Calu3 (cell line): Measurements from ENCODE around the gene NR0B1. TPM values are rescaled to one million over a fixed set of nuclear protein-coding genes. Genes with fewer than 3 reads are reported as not detected.

Source experiments
- BruUV-seq: library from RNA; stranded (reverse); fragments of 400-500 nt; replicated peaks from 2 replicates; lab custom pipeline; 2021; lab: Mats Ljungman, UMichigan
- CTCF ChIA-PET: fragments of 300-600 bp; sonication (Branson Sonifier 250); formaldehyde crosslinking; loops from one replicate; lab custom pipeline; 2022; ENCODE audit warnings: antibody characterized with exemption; lab: Charles Lee
- DNase-seq: peaks from one replicate; pipeline ENCODE4 v3.0.0; 2022
- H3K27ac Mint-ChIP-seq: one replicate; pipeline ENCODE4 v1.8.0; 2022; ENCODE audit warnings: mixed read lengths; ENCODE audit not compliant: unreplicated experiment
- H3K27me3 Mint-ChIP-seq: one replicate; pipeline ENCODE4 v1.8.0; 2022; ENCODE audit warnings: mixed read lengths; ENCODE audit not compliant: unreplicated experiment
- H3K36me3 Mint-ChIP-seq: one replicate; pipeline ENCODE4 v1.8.0; 2022; ENCODE audit warnings: mild to moderate bottlenecking, moderate library complexity, mixed read lengths; ENCODE audit not compliant: insufficient read depth, unreplicated experiment
- H3K4me1 Mint-ChIP-seq: one replicate; pipeline ENCODE4 v1.8.0; 2022; ENCODE audit warnings: mild to moderate bottlenecking, low read depth, mixed read lengths; ENCODE audit not compliant: unreplicated experiment
- H3K4me3 Mint-ChIP-seq: one replicate; pipeline ENCODE4 v1.8.0; 2022; ENCODE audit warnings: mild to moderate bottlenecking, low read depth, moderate library complexity, mixed read lengths; ENCODE audit not compliant: unreplicated experiment
- H3K9me3 Mint-ChIP-seq: one replicate; pipeline ENCODE4 v1.8.0; 2022; ENCODE audit warnings: low read depth, mixed read lengths; ENCODE audit not compliant: unreplicated experiment
- intact Hi-C: fragments of 100-400 bp; cut with micrococcal nuclease; formaldehyde crosslinking; loops from one replicate; pipeline ENCODE4 v1.10.0; 2022; ENCODE audit not compliant: unreplicated experiment
- total RNA-seq: library from RNA; stranded (reverse); gene quantifications from 2 replicates; pipeline ENCODE4 v1.2.3, GENCODE V29; 2022
- TF ChIP-seq, protein P1 (sequence below): fragments of 200-600 bp; IDR thresholded peaks from one replicate; pipeline ENCODE4 v1.8.0; 2022; ENCODE audit warnings: antibody characterized with exemption; ENCODE audit not compliant: unreplicated experiment

The NR0B1 gene
- total RNA-seq, 1 experiment from 2014 or later: not detected

DNA sequence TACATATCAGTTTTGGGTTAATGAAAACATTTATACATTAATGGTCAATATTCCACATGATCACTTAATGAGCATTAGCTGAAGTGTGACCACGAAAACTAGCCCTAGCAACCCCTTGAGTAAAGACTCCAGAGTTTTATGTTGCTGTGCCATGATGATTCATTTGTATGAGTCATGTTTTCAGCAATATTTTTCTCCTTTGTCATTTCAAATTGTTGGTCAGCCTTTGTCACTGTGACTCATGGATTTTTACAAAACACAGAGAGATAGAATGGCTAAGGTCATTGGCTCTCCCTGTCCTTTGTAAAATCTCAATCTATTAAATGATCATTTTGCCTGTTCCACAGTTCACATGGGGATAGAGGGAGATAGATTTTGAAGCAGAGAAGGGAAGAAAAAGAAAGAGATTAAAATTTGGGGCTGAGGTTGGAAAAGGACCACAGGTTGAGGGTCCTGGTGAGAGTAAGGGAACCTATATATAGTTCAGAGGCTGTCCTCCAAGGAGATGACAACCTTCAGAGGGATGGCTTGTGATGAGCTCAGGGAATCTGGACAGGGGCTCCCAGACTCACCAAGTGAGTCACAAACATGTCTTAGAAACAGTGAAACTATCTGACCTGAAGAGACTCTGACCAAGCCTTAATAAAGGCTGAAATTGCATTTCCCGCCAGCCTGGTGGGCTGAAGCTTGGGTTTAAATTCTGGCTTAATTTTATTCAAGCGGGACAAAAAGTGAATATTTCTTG is 25.6 kb downstream of the NR0B1 start:
- CTCF ChIA-PET: no interaction called here
- intact Hi-C loops: loop anchor here (2.0 to 5.0 kb wide), 2 partner anchors 54 to 205 kb away; no protein-coding TSS in a partner anchor
- Mint-ChIP-seq H3K27me3 (no peaks in the 10 kb centered on the region), H3K4me3 (peak overlapping the region; percentile 49), H3K9me3 (no peaks in the 10 kb centered on the region), H3K36me3 (peaks cover 4% of the 10 kb centered on the region), H3K4me1 (peaks cover 31% of the 10 kb centered on the region), H3K27ac (peak overlapping the region; percentile 98)
- peak; percentile 28 for DNase-seq
- no TSS peak for BruUV-seq
- TF ChIP-seq, protein P1, sequence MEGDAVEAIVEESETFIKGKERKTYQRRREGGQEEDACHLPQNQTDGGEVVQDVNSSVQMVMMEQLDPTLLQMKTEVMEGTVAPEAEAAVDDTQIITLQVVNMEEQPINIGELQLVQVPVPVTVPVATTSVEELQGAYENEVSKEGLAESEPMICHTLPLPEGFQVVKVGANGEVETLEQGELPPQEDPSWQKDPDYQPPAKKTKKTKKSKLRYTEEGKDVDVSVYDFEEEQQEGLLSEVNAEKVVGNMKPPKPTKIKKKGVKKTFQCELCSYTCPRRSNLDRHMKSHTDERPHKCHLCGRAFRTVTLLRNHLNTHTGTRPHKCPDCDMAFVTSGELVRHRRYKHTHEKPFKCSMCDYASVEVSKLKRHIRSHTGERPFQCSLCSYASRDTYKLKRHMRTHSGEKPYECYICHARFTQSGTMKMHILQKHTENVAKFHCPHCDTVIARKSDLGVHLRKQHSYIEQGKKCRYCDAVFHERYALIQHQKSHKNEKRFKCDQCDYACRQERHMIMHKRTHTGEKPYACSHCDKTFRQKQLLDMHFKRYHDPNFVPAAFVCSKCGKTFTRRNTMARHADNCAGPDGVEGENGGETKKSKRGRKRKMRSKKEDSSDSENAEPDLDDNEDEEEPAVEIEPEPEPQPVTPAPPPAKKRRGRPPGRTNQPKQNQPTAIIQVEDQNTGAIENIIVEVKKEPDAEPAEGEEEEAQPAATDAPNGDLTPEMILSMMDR: no peak

DNA sequence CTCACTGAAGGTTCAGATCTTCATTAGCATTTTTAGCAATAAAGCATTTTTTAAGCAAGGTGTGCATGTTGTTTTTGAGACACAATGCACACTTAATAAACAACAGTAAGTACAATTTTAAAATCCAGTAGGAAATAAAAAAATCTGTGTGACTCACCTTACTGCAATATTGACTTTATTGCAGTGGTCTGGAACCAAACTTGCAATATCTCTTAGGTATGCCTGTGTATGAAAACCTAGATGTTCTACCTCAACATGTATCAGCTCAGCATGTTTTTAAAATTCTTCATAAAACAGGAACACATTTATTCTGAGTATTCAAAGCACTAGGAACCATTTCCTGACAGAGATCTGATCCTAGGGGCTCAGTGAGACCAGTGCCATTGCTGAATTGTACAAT is 26.7 kb downstream of the NR0B1 start:
- TF ChIP-seq, protein P1: no peak

DNA sequence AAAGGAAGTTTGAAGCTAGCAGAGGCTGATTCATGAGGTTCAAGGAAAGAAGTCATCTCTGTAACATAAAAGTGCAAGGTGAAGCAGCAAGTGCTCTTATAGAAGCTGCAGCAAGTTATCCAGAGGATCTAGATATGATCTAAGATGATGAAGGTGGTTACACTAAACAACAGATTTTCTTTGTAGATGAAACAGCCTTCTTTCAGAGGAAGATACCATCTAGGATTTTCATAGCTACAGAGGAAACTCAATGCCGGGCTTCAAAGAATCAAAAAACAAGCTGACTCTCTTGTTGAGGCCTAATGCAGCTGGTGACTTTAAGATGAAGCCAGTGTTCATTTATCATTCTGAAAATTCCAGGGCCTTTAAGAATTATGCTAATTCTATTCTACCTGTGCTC is 28.8 kb downstream of the NR0B1 start:
- no peaks in the 10 kb centered on the region for H3K9me3 Mint-ChIP-seq
- TF ChIP-seq, protein P1: no peak
- H3K36me3 Mint-ChIP-seq: peaks cover 4% of the 10 kb centered on the region
- intact Hi-C loops: loop anchor here (5.0 kb wide), 1 partner anchor 57 kb away; no protein-coding TSS in a partner anchor
- H3K4me1 Mint-ChIP-seq: peaks cover 31% of the 10 kb centered on the region
- no TSS peak for BruUV-seq
- H3K27me3 Mint-ChIP-seq: no peaks in the 10 kb centered on the region
- H3K4me3 Mint-ChIP-seq: no peak overlapping the region
- CTCF ChIA-PET: interaction anchor here (0.6 kb wide), 1 partner anchor 355 kb away, joined by 4 read pairs; no protein-coding TSS in a partner anchor
- DNase-seq: no peak
- no peak overlapping the region for H3K27ac Mint-ChIP-seq

More for the DNA sequence above, 26.7 kb downstream of the NR0B1 start:
- H3K4me1 Mint-ChIP-seq: peaks cover 31% of the 10 kb centered on the region
- BruUV-seq: no TSS peak
- no peak for DNase-seq
- H3K4me3 Mint-ChIP-seq: no peak overlapping the region
- no peaks in the 10 kb centered on the region for H3K27me3 Mint-ChIP-seq
- intact Hi-C loops: loop anchor here (2.0 to 5.0 kb wide), 2 partner anchors 55 to 206 kb away; no protein-coding TSS in a partner anchor
- H3K36me3 Mint-ChIP-seq: peaks cover 4% of the 10 kb centered on the region
- CTCF ChIA-PET: interaction anchor here (0.6 kb wide), 1 partner anchor 183 kb away, joined by 3 read pairs; no protein-coding TSS in a partner anchor
- H3K9me3 Mint-ChIP-seq: no peaks in the 10 kb centered on the region
- peak overlapping the region; percentile 98 for H3K27ac Mint-ChIP-seq

DNA sequence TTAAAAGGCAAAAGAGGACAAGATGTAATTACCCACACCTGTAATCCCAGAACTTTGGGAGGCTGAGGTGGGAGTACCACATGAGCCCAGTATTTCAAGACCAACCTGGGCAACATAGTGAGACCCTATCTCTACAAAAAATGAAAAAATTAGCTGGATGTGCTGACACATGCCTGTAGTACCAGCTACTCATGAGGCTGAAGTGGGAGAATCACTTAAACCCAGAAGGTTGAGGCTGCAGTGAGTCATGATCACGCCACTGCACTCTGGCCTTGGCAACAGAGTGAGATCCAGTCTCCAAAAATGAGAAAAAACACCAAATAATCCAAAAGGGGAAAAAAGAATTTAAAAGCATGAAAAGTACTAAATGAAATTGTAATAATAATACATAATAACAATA is 30.8 kb downstream of the NR0B1 start:
- peaks cover 19% of the 10 kb centered on the region for H3K4me1 Mint-ChIP-seq
- BruUV-seq: no TSS peak
- TF ChIP-seq, protein P1: no peak
- no peak for DNase-seq
- no peaks in the 10 kb centered on the region for H3K9me3 Mint-ChIP-seq
- no peaks in the 10 kb centered on the region for H3K36me3 Mint-ChIP-seq
- intact Hi-C loops: loop anchor here (10.0 kb wide), 1 partner anchor 134 kb away; no protein-coding TSS in a partner anchor
- no peak overlapping the region for H3K4me3 Mint-ChIP-seq
- H3K27ac Mint-ChIP-seq: no peak overlapping the region
- no peaks in the 10 kb centered on the region for H3K27me3 Mint-ChIP-seq
- CTCF ChIA-PET: no interaction called here
